ENCODE results near the gene RAPGEF3. TPM values are rescaled to one million over a fixed set of nuclear protein-coding genes. Genes with fewer than 3 reads are reported as not detected.
A peak's percentile ranks its signal among the peaks of the same experiment; 100 is the strongest.

Gene RAPGEF3
- total and polyA plus RNA-seq, 9 donors, result 7.5 to 20.5 (median 11.6) TPM

- 70% methylated on average over 3 of the region's 3 CpGs for WGBS (ENCODE audit: insufficient coverage)
- Histone ChIP-seq H3K27ac (ENCODE audit: low read length) (no peak overlapping the region), H3K4me1 (ENCODE audit: control insufficient read depth, insufficient read depth, low read length) (peaks cover 20% of the 10 kb centered on the region), H3K27me3 (ENCODE audit: control insufficient read depth, insufficient read depth, low read length) (peaks cover 5% of the 10 kb centered on the region), H3K9me3 (replicated peaks; ENCODE audit: control insufficient read depth, low read depth, low read length) (no peaks in the 10 kb centered on the region), H3K4me3 (ENCODE audit: low read length) (no peak overlapping the region), H3K36me3 (ENCODE audit: control insufficient read depth, insufficient read depth, low read length) (no peaks in the 10 kb centered on the region)
- no peak for DNase-seq
Measured at GRCh38 chr12:47770086-47770726, 11.5 kb upstream of the RAPGEF3 start.

DNA sequence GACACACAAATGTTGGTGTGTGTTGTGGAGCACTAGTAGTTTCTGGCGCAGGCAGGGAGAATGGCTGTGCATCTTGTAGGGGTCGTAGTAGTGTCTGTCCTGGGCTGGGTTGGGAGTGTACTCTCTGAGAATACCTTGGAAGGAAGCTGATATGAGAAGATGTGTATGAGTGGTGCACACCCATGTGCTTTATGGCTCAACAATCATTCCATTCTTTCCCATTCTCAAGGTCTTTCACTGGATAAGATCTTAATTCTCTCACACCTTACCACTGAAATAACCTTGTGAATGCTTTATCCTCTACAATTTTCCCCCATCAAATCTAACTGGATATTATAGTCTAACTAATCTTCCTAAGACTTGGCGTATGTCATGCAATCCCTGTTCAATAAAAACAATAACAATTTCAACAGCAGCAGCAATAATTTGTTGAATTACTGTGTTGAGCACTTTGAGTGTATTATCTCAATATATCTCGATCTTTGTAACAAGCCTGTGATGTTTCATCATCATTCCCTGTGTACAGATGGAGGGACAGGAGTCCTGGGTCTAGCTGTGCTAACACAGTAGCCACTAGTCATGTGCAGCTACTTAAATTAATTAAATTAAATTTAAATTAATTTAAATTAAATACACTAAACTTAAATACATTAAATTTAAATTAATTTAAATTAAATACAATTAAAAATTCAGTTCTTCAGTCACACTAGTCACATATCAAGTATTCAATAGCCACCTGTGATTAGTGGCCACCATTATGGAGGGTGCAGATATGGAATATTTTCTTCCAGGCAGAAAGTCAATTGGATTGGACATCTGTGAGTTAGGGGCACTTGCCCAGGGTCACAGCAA, 10.8 kb upstream of the RAPGEF3 start:
- peaks cover 5% of the 10 kb centered on the region for H3K27me3 ChIP-seq (ENCODE audit: control insufficient read depth, insufficient read depth, low read length)
- no peaks in the 10 kb centered on the region for H3K9me3 ChIP-seq (replicated peaks; ENCODE audit: control insufficient read depth, low read depth, low read length)
- H3K27ac ChIP-seq (ENCODE audit: low read length), result no peak overlapping the region
- H3K36me3 ChIP-seq (ENCODE audit: control insufficient read depth, insufficient read depth, low read length), result no peaks in the 10 kb centered on the region
- no peak for DNase-seq
- 100% methylated on average over 1 of the region's 4 CpGs for WGBS (ENCODE audit: insufficient coverage)
- peaks cover 15% of the 10 kb centered on the region for H3K4me1 ChIP-seq (ENCODE audit: control insufficient read depth, insufficient read depth, low read length)
- H3K4me3 ChIP-seq (ENCODE audit: low read length), result no peak overlapping the region

- Histone ChIP-seq H3K4me1 (ENCODE audit: control insufficient read depth, insufficient read depth, low read length) (peaks cover 10% of the 10 kb centered on the region), H3K9me3 (replicated peaks; ENCODE audit: control insufficient read depth, low read depth, low read length) (no peaks in the 10 kb centered on the region), H3K27ac (ENCODE audit: low read length) (no peak overlapping the region), H3K4me3 (ENCODE audit: low read length) (no peak overlapping the region), H3K27me3 (ENCODE audit: control insufficient read depth, insufficient read depth, low read length) (peaks cover 5% of the 10 kb centered on the region), H3K36me3 (ENCODE audit: control insufficient read depth, insufficient read depth, low read length) (no peaks in the 10 kb centered on the region)
- no peak for DNase-seq
- WGBS (ENCODE audit: insufficient coverage), result 34% methylated on average over 2 of the region's 2 CpGs
Measured at GRCh38 chr12:47768323-47768811, 9.7 kb upstream of the RAPGEF3 start.

- H3K27ac ChIP-seq (ENCODE audit: low read length), result no peak overlapping the region
- H3K36me3 ChIP-seq (ENCODE audit: control insufficient read depth, insufficient read depth, low read length), result no peaks in the 10 kb centered on the region
- no peaks in the 10 kb centered on the region for H3K9me3 ChIP-seq (replicated peaks; ENCODE audit: control insufficient read depth, low read depth, low read length)
- H3K4me1 ChIP-seq (ENCODE audit: control insufficient read depth, insufficient read depth, low read length), result peaks cover 7% of the 10 kb centered on the region
- H3K4me3 ChIP-seq (ENCODE audit: low read length), result no peak overlapping the region
- 71% methylated on average over 3 of the region's 4 CpGs for WGBS (ENCODE audit: insufficient coverage)
- H3K27me3 ChIP-seq (ENCODE audit: control insufficient read depth, insufficient read depth, low read length), result peaks cover 3% of the 10 kb centered on the region
- no peak for DNase-seq
Measured at GRCh38 chr12:47767216-47767724, 8.6 kb upstream of the RAPGEF3 start.

DNA sequence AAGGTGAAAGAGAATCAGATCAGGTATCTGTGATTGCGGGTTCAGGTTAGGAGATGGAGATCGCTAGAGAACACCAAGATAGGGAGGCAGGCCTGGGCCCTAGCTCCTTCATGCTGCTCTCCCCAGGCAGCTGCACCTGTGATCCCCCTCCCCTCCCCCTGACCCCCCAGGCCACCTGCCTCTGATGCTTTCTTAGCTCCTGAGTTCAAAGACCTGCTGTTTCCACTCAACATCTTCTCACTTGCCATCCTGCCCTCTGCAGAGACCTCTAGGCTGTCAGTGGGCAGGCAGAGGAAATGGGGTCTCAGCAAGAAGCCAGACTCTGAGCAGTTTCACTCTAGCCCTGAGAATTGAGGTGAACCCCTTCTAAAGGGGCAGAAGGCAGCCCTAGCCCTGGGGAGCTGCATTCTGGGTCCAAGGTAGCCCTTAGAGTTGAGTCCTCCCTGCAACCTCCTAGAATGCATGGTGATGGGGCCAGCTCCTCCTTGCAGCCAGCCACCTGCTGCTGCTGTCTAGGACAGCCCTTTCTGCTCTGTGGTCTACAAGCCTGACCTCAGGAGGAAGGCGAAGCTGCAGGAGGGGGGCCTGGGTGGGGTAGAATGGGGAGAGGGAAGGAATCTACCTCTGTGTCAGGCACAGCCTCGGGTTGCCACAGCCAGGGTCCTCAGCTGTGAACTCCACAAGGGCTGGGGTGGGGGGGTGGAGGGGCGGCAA, 8.0 kb upstream of the RAPGEF3 start:
- peaks cover 4% of the 10 kb centered on the region for H3K4me1 ChIP-seq (ENCODE audit: control insufficient read depth, insufficient read depth, low read length)
- no peaks in the 10 kb centered on the region for H3K9me3 ChIP-seq (replicated peaks; ENCODE audit: control insufficient read depth, low read depth, low read length)
- no peak overlapping the region for H3K27ac ChIP-seq (ENCODE audit: low read length)
- H3K27me3 ChIP-seq (ENCODE audit: control insufficient read depth, insufficient read depth, low read length), result no peaks in the 10 kb centered on the region
- WGBS (ENCODE audit: insufficient coverage), result 50% methylated on average over 1 of the region's 5 CpGs
- no peaks in the 10 kb centered on the region for H3K36me3 ChIP-seq (ENCODE audit: control insufficient read depth, insufficient read depth, low read length)
- no peak for DNase-seq
- no peak overlapping the region for H3K4me3 ChIP-seq (ENCODE audit: low read length)

GRCh38 chr12:47763481-47764346, 5.0 kb upstream of the RAPGEF3 start:
- Histone ChIP-seq H3K4me3 (ENCODE audit: low read length) (no peak overlapping the region), H3K27ac (ENCODE audit: low read length) (no peak overlapping the region), H3K4me1 (ENCODE audit: control insufficient read depth, insufficient read depth, low read length) (peaks cover 16% of the 10 kb centered on the region), H3K36me3 (ENCODE audit: control insufficient read depth, insufficient read depth, low read length) (no peaks in the 10 kb centered on the region), H3K27me3 (ENCODE audit: control insufficient read depth, insufficient read depth, low read length) (no peaks in the 10 kb centered on the region), H3K9me3 (replicated peaks; ENCODE audit: control insufficient read depth, low read depth, low read length) (no peaks in the 10 kb centered on the region)
- 64% methylated on average over 5 of the region's 8 CpGs for WGBS (ENCODE audit: insufficient coverage)
- DNase-seq, result no peak

GRCh38 chr12:47762850-47763465, 4.3 kb upstream of the RAPGEF3 start:
- Histone ChIP-seq H3K27me3 (ENCODE audit: control insufficient read depth, insufficient read depth, low read length) (no peaks in the 10 kb centered on the region), H3K9me3 (replicated peaks; ENCODE audit: control insufficient read depth, low read depth, low read length) (no peaks in the 10 kb centered on the region), H3K27ac (ENCODE audit: low read length) (no peak overlapping the region), H3K4me1 (ENCODE audit: control insufficient read depth, insufficient read depth, low read length) (peaks cover 23% of the 10 kb centered on the region), H3K36me3 (ENCODE audit: control insufficient read depth, insufficient read depth, low read length) (no peaks in the 10 kb centered on the region), H3K4me3 (ENCODE audit: low read length) (no peak overlapping the region)
- DNase-seq, result no peak
- WGBS (ENCODE audit: insufficient coverage), result 83% methylated on average over 1 of the region's 3 CpGs

- H3K4me1 ChIP-seq (ENCODE audit: control insufficient read depth, insufficient read depth, low read length), result peaks cover 50% of the 10 kb centered on the region
- DNase-seq, result no peak
- peak overlapping the region; percentile 5 for H3K27ac ChIP-seq (ENCODE audit: low read length)
Measured at GRCh38 chr12:47758584-47758833, 171 bp downstream of the RAPGEF3 start.

GRCh38 chr12:47757840-47758583, 668 bp downstream of the RAPGEF3 start:
- Histone ChIP-seq H3K4me1 (ENCODE audit: control insufficient read depth, insufficient read depth, low read length) (peaks cover 51% of the 10 kb centered on the region), H3K4me3 (ENCODE audit: low read length) (peak overlapping the region; percentile 63)
- peak; percentile 53 for DNase-seq

More at GRCh38 chr12:47758584-47758833, 171 bp downstream of the RAPGEF3 start:
- WGBS (ENCODE audit: insufficient coverage), result 1% methylated on average over 10 of the region's 10 CpGs
- Histone ChIP-seq H3K9me3 (replicated peaks; ENCODE audit: control insufficient read depth, low read depth, low read length) (no peaks in the 10 kb centered on the region), H3K36me3 (ENCODE audit: control insufficient read depth, insufficient read depth, low read length) (no peaks in the 10 kb centered on the region), H3K27me3 (ENCODE audit: control insufficient read depth, insufficient read depth, low read length) (no peaks in the 10 kb centered on the region), H3K4me3 (ENCODE audit: low read length) (peak overlapping the region; percentile 63)

More at GRCh38 chr12:47757840-47758583, 668 bp downstream of the RAPGEF3 start:
- no peaks in the 10 kb centered on the region for H3K27me3 ChIP-seq (ENCODE audit: control insufficient read depth, insufficient read depth, low read length)
- 32% methylated on average over 19 of the region's 20 CpGs for WGBS (ENCODE audit: insufficient coverage)
- H3K36me3 ChIP-seq (ENCODE audit: control insufficient read depth, insufficient read depth, low read length), result no peaks in the 10 kb centered on the region
- H3K9me3 ChIP-seq (replicated peaks; ENCODE audit: control insufficient read depth, low read depth, low read length), result no peaks in the 10 kb centered on the region
- H3K27ac ChIP-seq (ENCODE audit: low read length), result peak overlapping the region; percentile 5
